GM23338 (cell line): ENCODE data around the gene RIOK1. TPM values are rescaled to one million over a fixed set of nuclear protein-coding genes. Genes with fewer than 3 reads are reported as not detected.
"Not testable (repeated sequence)": the region's sequence is repeated elsewhere in the genome, so short reads cannot be mapped to it uniquely, and the experiment has no call there.

Experiments used
- ATAC-seq: fragments of 200-7000 bp; cut with Tn5 transposase; 3 replicates; pipeline ENCODE4 v1.9.1; 2020
- DNase-seq: peaks from one replicate; pipeline ENCODE4 v3.0.0-alpha.2; 2015; ENCODE audit warnings: low spot score
- H2AFZ ChIP-seq: fragments of 200-600 bp; sonication (generic); 2 replicates; pipeline ENCODE4 v1.8.0; 2016; ENCODE audit warnings: antibody characterized with exemption, mild to moderate bottlenecking, moderate library complexity
- H3F3A ChIP-seq: fragments of 200-600 bp; sonication (generic); replicated peaks from 2 replicates; pipeline ENCODE4 v1.8.0; 2017; ENCODE audit warnings: antibody characterized with exemption, mixed run types, low read depth
- H3K27ac ChIP-seq: fragments of 200-600 bp; sonication (generic); 2 replicates; pipeline ENCODE4 v1.6.1; 2016; ENCODE audit warnings: low read depth
- H3K27me3 ChIP-seq: fragments of 200-600 bp; sonication (generic); 2 replicates; pipeline ENCODE4 v1.8.0; 2016; ENCODE audit warnings: mild to moderate bottlenecking, mixed run types, moderate library complexity; ENCODE audit not compliant: insufficient read depth
- H3K36me3 ChIP-seq: fragments of 200-600 bp; sonication (generic); 2 replicates; pipeline ENCODE4 v1.8.0; 2016; ENCODE audit warnings: mild to moderate bottlenecking; ENCODE audit not compliant: insufficient read depth
- H3K4me1 ChIP-seq: fragments of 200-600 bp; sonication (generic); 2 replicates; pipeline ENCODE4 v1.8.0; 2016; ENCODE audit warnings: mild to moderate bottlenecking, moderate library complexity; ENCODE audit not compliant: insufficient read depth
- H3K4me2 ChIP-seq: fragments of 200-600 bp; sonication (generic); 2 replicates; pipeline ENCODE4 v1.7.1; 2017; ENCODE audit warnings: mixed run types
- H3K4me3 ChIP-seq: fragments of 200-600 bp; sonication (generic); 2 replicates; pipeline ENCODE4 v1.6.1; 2016; ENCODE audit warnings: mixed run types
- H3K79me2 ChIP-seq: fragments of 200-600 bp; sonication (generic); replicated peaks from 2 replicates; pipeline ENCODE4 v1.8.0; 2017; ENCODE audit warnings: mild to moderate bottlenecking; ENCODE audit not compliant: insufficient read depth
- H3K9me2 ChIP-seq: fragments of 200-600 bp; sonication (generic); 2 replicates; pipeline ENCODE4 v1.8.0; 2017; ENCODE audit not compliant: insufficient read depth
- H4K20me1 ChIP-seq: fragments of 200-600 bp; sonication (generic); replicated peaks from 2 replicates; pipeline ENCODE4 v1.8.0; 2017; ENCODE audit warnings: mild to moderate bottlenecking; ENCODE audit not compliant: insufficient read depth
- H3K27ac Mint-ChIP-seq: 2 replicates; pipeline ENCODE4 v1.8.0; 2020; ENCODE audit warnings: inconsistent platforms, mild to moderate bottlenecking, moderate library complexity, mixed read lengths
- H3K27me3 Mint-ChIP-seq: 3 replicates; pipeline ENCODE4 v1.8.0; 2022; ENCODE audit warnings: low read depth, mild to moderate bottlenecking, moderate library complexity, mixed read lengths, inconsistent platforms; ENCODE audit not compliant: insufficient read depth, poor library complexity
- H3K36me3 Mint-ChIP-seq: 3 replicates; pipeline ENCODE4 v1.8.0; 2021; ENCODE audit warnings: low read depth, mild to moderate bottlenecking, inconsistent platforms, moderate library complexity, mixed read lengths
- H3K4me1 Mint-ChIP-seq: 3 replicates; pipeline ENCODE4 v1.8.0; 2020; ENCODE audit warnings: mild to moderate bottlenecking, inconsistent platforms, mixed read lengths
- H3K4me3 Mint-ChIP-seq: 3 replicates; pipeline ENCODE4 v1.8.0; 2021; ENCODE audit warnings: moderate library complexity, mild to moderate bottlenecking, inconsistent platforms, mixed read lengths
- H3K9me3 Mint-ChIP-seq: 3 replicates; pipeline ENCODE4 v1.8.0; 2020; ENCODE audit warnings: moderate library complexity, mild to moderate bottlenecking, inconsistent platforms, mixed read lengths
- polyA plus RNA-seq: library from polyadenylated mRNA; unstranded; fragments of >200 nt; fragmentation: Nextera tagmentation; extraction: Ambion mirVana; gene quantifications from 2 replicates; pipeline ENCODE4 v1.2.1, GENCODE V29; 2016
- total RNA-seq: library from RNA; depleted of rRNA; stranded (reverse); fragments of >200 nt; shearing (Covaris generic); gene quantifications from 2 replicates; pipeline ENCODE4 v1.2.3, GENCODE V29; 2014

RIOK1 gene
- total and polyA plus RNA-seq, 2 experiments from 2014 or later = 15.5 to 34.3 TPM

- not testable (repeated sequence) for H3K79me2 ChIP-seq, H2AFZ ChIP-seq, H3K4me3 Mint-ChIP-seq, H3K27ac Mint-ChIP-seq, H3K27ac ChIP-seq, H4K20me1 ChIP-seq, H3K36me3 ChIP-seq, H3K36me3 Mint-ChIP-seq, H3K4me1 ChIP-seq, H3K9me2 ChIP-seq, DNase-seq, H3F3A ChIP-seq, H3K4me2 ChIP-seq, H3K27me3 ChIP-seq, H3K4me3 ChIP-seq, ATAC-seq, H3K27me3 Mint-ChIP-seq
- Mint-ChIP-seq H3K9me3 (peaks cover 12% of the 10 kb centered on the region; the same call in 2 of the 3 replicates), H3K4me1 (peaks cover 11% of the 10 kb centered on the region)
Observed at GRCh38 chr6:7344773-7345450, 44.7 kb upstream of the RIOK1 start.

GRCh38 chr6:7347551-7347997 lies 42.0 kb upstream of the RIOK1 start:
- not testable (repeated sequence) for H3K36me3 Mint-ChIP-seq, H3K4me1 ChIP-seq, H3K27ac ChIP-seq, H3K79me2 ChIP-seq, H3K27me3 Mint-ChIP-seq, H4K20me1 ChIP-seq, H3F3A ChIP-seq, H3K4me3 Mint-ChIP-seq, H3K4me3 ChIP-seq, H3K36me3 ChIP-seq, H3K9me2 ChIP-seq, H3K27me3 ChIP-seq, H3K4me2 ChIP-seq
- ATAC-seq (peak; percentile 74), DNase-seq (peak; percentile 14)
- peak overlapping the region; percentile 81; the same call in 1 of the 2 replicates for H2AFZ ChIP-seq
- peak overlapping the region; percentile 84 for H3K27ac Mint-ChIP-seq
- peaks cover 11% of the 10 kb centered on the region; the same call in 2 of the 3 replicates for H3K4me1 Mint-ChIP-seq
- peaks cover 12% of the 10 kb centered on the region; the same call in 2 of the 3 replicates for H3K9me3 Mint-ChIP-seq

- not testable (repeated sequence) for H3K9me2 ChIP-seq, H3K4me2 ChIP-seq, H3K79me2 ChIP-seq, H3K27me3 ChIP-seq, H3K36me3 Mint-ChIP-seq, H3K9me3 Mint-ChIP-seq, H3K27ac ChIP-seq, DNase-seq, H3K4me1 ChIP-seq, ATAC-seq, H3K36me3 ChIP-seq, H3K27me3 Mint-ChIP-seq, H3K27ac Mint-ChIP-seq, H3F3A ChIP-seq, H3K4me3 Mint-ChIP-seq, H2AFZ ChIP-seq, H3K4me3 ChIP-seq, H4K20me1 ChIP-seq
- H3K4me1 Mint-ChIP-seq = peaks cover 11% of the 10 kb centered on the region; the same call in 2 of the 3 replicates
Observed at GRCh38 chr6:7350591-7350990, 39.0 kb upstream of the RIOK1 start.

- H3K27ac ChIP-seq, DNase-seq, H3F3A ChIP-seq, H3K9me2 ChIP-seq, H3K27me3 ChIP-seq, H3K4me2 ChIP-seq, H3K9me3 Mint-ChIP-seq, H3K4me1 ChIP-seq, H4K20me1 ChIP-seq, H3K36me3 Mint-ChIP-seq, H3K27me3 Mint-ChIP-seq, H3K4me3 Mint-ChIP-seq, H2AFZ ChIP-seq, H3K27ac Mint-ChIP-seq, H3K79me2 ChIP-seq, ATAC-seq, H3K36me3 ChIP-seq, H3K4me3 ChIP-seq: not testable (repeated sequence)
- peaks cover 11% of the 10 kb centered on the region; the same call in 2 of the 3 replicates for H3K4me1 Mint-ChIP-seq
Observed at GRCh38 chr6:7351916-7352315, 37.7 kb upstream of the RIOK1 start.
